MM.1S (cell line): ENCODE results near the gene DDOST.

Experiments used
- EZH2 ChIP-seq: fragments of 300-600 bp; sonication (generic); optimal IDR thresholded peaks from 2 replicates; pipeline ENCODE3; 2017; ENCODE audit warnings: low read depth, mild to moderate bottlenecking, antibody characterized with exemption, low read length, mixed read lengths
- EZH2phosphoT487 ChIP-seq: fragments of 300-600 bp; sonication (generic); IDR thresholded peaks from 2 replicates; pipeline ENCODE4 v1.6.1; 2018; ENCODE audit warnings: antibody characterized with exemption, low read length
- TF ChIP-seq, protein P1 (sequence below): fragments of 300-600 bp; sonication (generic); IDR thresholded peaks from 2 replicates; pipeline ENCODE4 v1.5.1; 2016; ENCODE audit warnings: antibody characterized with exemption, low read length, mixed read lengths

DNA sequence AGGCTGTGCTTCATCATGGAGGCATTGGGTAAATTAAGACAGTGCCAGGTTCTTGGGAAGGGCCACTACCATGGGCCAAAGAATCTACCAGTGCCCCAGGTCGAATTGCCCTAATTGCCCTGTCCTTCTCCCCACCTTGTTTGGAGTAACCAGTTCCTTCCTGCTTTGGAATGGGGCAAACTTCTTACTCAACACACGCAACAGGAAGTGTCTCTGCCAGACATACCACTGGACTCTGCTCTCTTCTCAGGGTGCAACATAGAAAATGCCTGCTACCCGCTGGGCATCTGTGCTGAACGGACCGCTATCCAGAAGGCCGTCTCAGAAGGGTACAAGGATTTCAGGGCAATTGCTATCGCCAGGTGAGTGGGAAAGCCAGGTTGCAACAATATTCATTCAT is 56.5 kb downstream of the DDOST start:
- TF ChIP-seq, protein P1, sequence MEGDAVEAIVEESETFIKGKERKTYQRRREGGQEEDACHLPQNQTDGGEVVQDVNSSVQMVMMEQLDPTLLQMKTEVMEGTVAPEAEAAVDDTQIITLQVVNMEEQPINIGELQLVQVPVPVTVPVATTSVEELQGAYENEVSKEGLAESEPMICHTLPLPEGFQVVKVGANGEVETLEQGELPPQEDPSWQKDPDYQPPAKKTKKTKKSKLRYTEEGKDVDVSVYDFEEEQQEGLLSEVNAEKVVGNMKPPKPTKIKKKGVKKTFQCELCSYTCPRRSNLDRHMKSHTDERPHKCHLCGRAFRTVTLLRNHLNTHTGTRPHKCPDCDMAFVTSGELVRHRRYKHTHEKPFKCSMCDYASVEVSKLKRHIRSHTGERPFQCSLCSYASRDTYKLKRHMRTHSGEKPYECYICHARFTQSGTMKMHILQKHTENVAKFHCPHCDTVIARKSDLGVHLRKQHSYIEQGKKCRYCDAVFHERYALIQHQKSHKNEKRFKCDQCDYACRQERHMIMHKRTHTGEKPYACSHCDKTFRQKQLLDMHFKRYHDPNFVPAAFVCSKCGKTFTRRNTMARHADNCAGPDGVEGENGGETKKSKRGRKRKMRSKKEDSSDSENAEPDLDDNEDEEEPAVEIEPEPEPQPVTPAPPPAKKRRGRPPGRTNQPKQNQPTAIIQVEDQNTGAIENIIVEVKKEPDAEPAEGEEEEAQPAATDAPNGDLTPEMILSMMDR = no peak
- TF ChIP-seq EZH2phosphoT487 (no peak), EZH2 (no peak)
